ENCODE measurements around the gene AMH. TPM values are rescaled to one million over a fixed set of nuclear protein-coding genes. Genes with fewer than 3 reads are reported as not detected.

AMH gene
- total and polyA plus RNA-seq, 2 of the 13 experiments (the other 11 are each of a cell fraction or from before 2014, with no cell fraction given) = 0.03 to 0.18 TPM

- TF ChIP-seq ZNF280D (CRISPR knock-in tag; IDR thresholded peaks at IDR 0.05) (no peak), ZNF891 (CRISPR knock-in tag; IDR thresholded peaks at IDR 0.05) (no peak), NKX3-1 (CRISPR knock-in tag; IDR thresholded peaks at IDR 0.05) (no peak), ZNF567 (CRISPR knock-in tag; IDR thresholded peaks at IDR 0.05; ENCODE audit: borderline replicate concordance) (no peak), ZNF572 (CRISPR knock-in tag; IDR thresholded peaks at IDR 0.05) (no peak), IKZF4 (CRISPR knock-in tag; IDR thresholded peaks at IDR 0.05; ENCODE audit: borderline replicate concordance, low read depth, not compliant biosample characterization) (no peak), ZNF546 (CRISPR knock-in tag; conservative IDR thresholded peaks at IDR 0.05) (no peak), ZNF605 (CRISPR knock-in tag; IDR thresholded peaks at IDR 0.05) (0 out of 2 replicates have a peak, but pooled peaks have one; percentile 24), SATB2 (CRISPR knock-in tag; IDR thresholded peaks at IDR 0.05) (no peak), DNMT3B (CRISPR knock-in tag; conservative IDR thresholded peaks at IDR 0.05) (no peak), LCORL (IDR thresholded peaks at IDR 0.05) (no peak), LCORL (CRISPR knock-in tag; IDR thresholded peaks at IDR 0.05) (no peak), RCOR2 (CRISPR knock-in tag; IDR thresholded peaks at IDR 0.05) (no peak), THAP7 (CRISPR knock-in tag; IDR thresholded peaks at IDR 0.05) (no peak), ELF1 (CRISPR knock-in tag; IDR thresholded peaks at IDR 0.05) (no peak), NRL (CRISPR knock-in tag; IDR thresholded peaks at IDR 0.05; ENCODE audit: borderline replicate concordance) (no peak), ZNF713 (CRISPR knock-in tag; IDR thresholded peaks at IDR 0.05) (no peak), ZFP1 (CRISPR knock-in tag; IDR thresholded peaks at IDR 0.05) (no peak), NONO (IDR thresholded peaks at IDR 0.05) (no peak), NONO (CRISPR knock-in tag; conservative IDR thresholded peaks at IDR 0.05) (no peak), POLR2G (IDR thresholded peaks at IDR 0.05; ENCODE audit: low read depth, low read length) (peak; percentile 51; the same call in 1 of the 2 replicates), KLF6 (CRISPR knock-in tag; IDR thresholded peaks at IDR 0.05) (no peak), POLR2A (IDR thresholded peaks at IDR 0.05; ENCODE audit: insufficient read depth in 1 of 2, low read depth in 2 of 2, low read length in 2 of 2) (peak in 1 of 2 experiments; percentile 36; a peak in 3 of 4 replicates), ZNF496 (CRISPR knock-in tag; IDR thresholded peaks at IDR 0.05; ENCODE audit: insufficient replicate concordance) (no peak)
Measured at GRCh38 chr19:2232286-2233151, 16.6 kb upstream of the AMH start (continued).

Measured in HepG2 (cell line).